ENCODE measurements around the gene MCL1.

Gene MCL1

GRCh38 chr1:150621497-150622302 is 42.3 kb upstream of the MCL1 start:
- Histone ChIP-seq H3K9me2 (replicated peaks; ENCODE audit: control insufficient read depth, low read length) (no peaks in the 10 kb centered on the region), H3K36me3 (ENCODE audit: control insufficient read depth, low read length) (peaks cover 92% of the 10 kb centered on the region), H3K4me2 (ENCODE audit: low read length) (no peak overlapping the region), H3K27ac (ENCODE audit: low read depth, low read length) (no peak overlapping the region), H3K4me3 (ENCODE audit: low read length) (no peak overlapping the region), H3F3A (ENCODE audit: control insufficient read depth, insufficient read depth) (peaks cover 10% of the 10 kb centered on the region), H3K27me3 (ENCODE audit: control insufficient read depth, low read length) (no peaks in the 10 kb centered on the region), H4K20me1 (ENCODE audit: control insufficient read depth, insufficient read depth, low read depth, low read length) (no peaks in the 10 kb centered on the region), H3K79me2 (ENCODE audit: control insufficient read depth, low read length) (peaks cover 15% of the 10 kb centered on the region), H3K4me1 (ENCODE audit: control insufficient read depth, low read length) (no peaks in the 10 kb centered on the region), H3K9me3 (ENCODE audit: control insufficient read depth, insufficient read depth, low read length) (no peaks in the 10 kb centered on the region)
- TF ChIP-seq CTCF (IDR thresholded peaks at IDR 0.05; ENCODE audit: low read depth, low read length, poor library complexity, severe bottlenecking) (peak; percentile 66), EZH2phosphoT487 (IDR thresholded peaks at IDR 0.05; ENCODE audit: borderline replicate concordance, low read length) (no peak)

DNA sequence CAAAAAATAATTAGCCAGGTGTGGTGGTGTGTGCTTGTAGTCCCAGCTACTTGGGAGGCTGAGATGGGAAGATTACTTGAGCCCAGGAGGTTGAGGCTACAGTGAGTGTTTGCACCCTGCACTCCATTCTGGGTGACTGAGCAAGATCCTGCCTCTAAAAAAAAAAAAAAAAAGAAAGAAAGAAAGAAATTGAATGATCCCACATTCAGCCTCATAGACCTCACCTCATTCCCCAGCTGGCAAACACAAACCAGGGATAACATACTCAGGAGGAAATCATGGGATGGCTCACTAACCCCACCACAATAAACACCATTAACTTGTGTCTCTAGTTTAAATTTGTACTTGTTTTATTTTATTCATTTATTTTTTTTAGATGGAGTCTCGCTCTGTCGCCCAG is 41.5 kb upstream of the MCL1 start:
- no peak for TF ChIP-seq EZH2phosphoT487 (IDR thresholded peaks at IDR 0.05; ENCODE audit: borderline replicate concordance, low read length)
- no peaks in the 10 kb centered on the region for H3K9me2 ChIP-seq (replicated peaks; ENCODE audit: control insufficient read depth, low read length)
- H3K27ac ChIP-seq (ENCODE audit: low read depth, low read length) = no peak overlapping the region
- H3K27me3 ChIP-seq (ENCODE audit: control insufficient read depth, low read length) = no peaks in the 10 kb centered on the region
- H3K4me3 ChIP-seq (ENCODE audit: low read length) = no peak overlapping the region
- no peaks in the 10 kb centered on the region for H3K4me1 ChIP-seq (ENCODE audit: control insufficient read depth, low read length)
- H3K79me2 ChIP-seq (ENCODE audit: control insufficient read depth, low read length) = peaks cover 7% of the 10 kb centered on the region
- no peak overlapping the region for H3K4me2 ChIP-seq (ENCODE audit: low read length)
- H3K36me3 ChIP-seq (ENCODE audit: control insufficient read depth, low read length) = peaks cover 92% of the 10 kb centered on the region
- no peaks in the 10 kb centered on the region for H3K9me3 ChIP-seq (ENCODE audit: control insufficient read depth, insufficient read depth, low read length)
- no peaks in the 10 kb centered on the region for H4K20me1 ChIP-seq (ENCODE audit: control insufficient read depth, insufficient read depth, low read depth, low read length)
- peaks cover 12% of the 10 kb centered on the region for H3F3A ChIP-seq (ENCODE audit: control insufficient read depth, insufficient read depth)

- peaks cover 91% of the 10 kb centered on the region for H3K36me3 ChIP-seq (ENCODE audit: control insufficient read depth, low read length)
- H4K20me1 ChIP-seq (ENCODE audit: control insufficient read depth, insufficient read depth, low read depth, low read length) = no peaks in the 10 kb centered on the region
- H3K27ac ChIP-seq (ENCODE audit: low read depth, low read length) = no peak overlapping the region
- no peak overlapping the region for H3K4me3 ChIP-seq (ENCODE audit: low read length)
- H3K9me3 ChIP-seq (ENCODE audit: control insufficient read depth, insufficient read depth, low read length) = no peaks in the 10 kb centered on the region
- peaks cover 3% of the 10 kb centered on the region; the same call in 1 of the 2 replicates for H3K79me2 ChIP-seq (ENCODE audit: control insufficient read depth, low read length)
- peaks cover 14% of the 10 kb centered on the region for H3F3A ChIP-seq (ENCODE audit: control insufficient read depth, insufficient read depth)
- H3K27me3 ChIP-seq (ENCODE audit: control insufficient read depth, low read length) = no peaks in the 10 kb centered on the region
- no peak overlapping the region for H3K4me2 ChIP-seq (ENCODE audit: low read length)
- no peaks in the 10 kb centered on the region for H3K9me2 ChIP-seq (replicated peaks; ENCODE audit: control insufficient read depth, low read length)
- H3K4me1 ChIP-seq (ENCODE audit: control insufficient read depth, low read length) = peaks cover 3% of the 10 kb centered on the region; the same call in 1 of the 2 replicates
- TF ChIP-seq EZH2phosphoT487 (IDR thresholded peaks at IDR 0.05; ENCODE audit: borderline replicate concordance, low read length) = no peak
- TF ChIP-seq CTCF (IDR thresholded peaks at IDR 0.05; ENCODE audit: low read depth, low read length, poor library complexity, severe bottlenecking) = peak; percentile 37
Observed at GRCh38 chr1:150619576-150620509, 40.4 kb upstream of the MCL1 start.

All from DOHH2 (cell line).